ENCODE measurements around the gene NOS2.

The NOS2 gene

DNA sequence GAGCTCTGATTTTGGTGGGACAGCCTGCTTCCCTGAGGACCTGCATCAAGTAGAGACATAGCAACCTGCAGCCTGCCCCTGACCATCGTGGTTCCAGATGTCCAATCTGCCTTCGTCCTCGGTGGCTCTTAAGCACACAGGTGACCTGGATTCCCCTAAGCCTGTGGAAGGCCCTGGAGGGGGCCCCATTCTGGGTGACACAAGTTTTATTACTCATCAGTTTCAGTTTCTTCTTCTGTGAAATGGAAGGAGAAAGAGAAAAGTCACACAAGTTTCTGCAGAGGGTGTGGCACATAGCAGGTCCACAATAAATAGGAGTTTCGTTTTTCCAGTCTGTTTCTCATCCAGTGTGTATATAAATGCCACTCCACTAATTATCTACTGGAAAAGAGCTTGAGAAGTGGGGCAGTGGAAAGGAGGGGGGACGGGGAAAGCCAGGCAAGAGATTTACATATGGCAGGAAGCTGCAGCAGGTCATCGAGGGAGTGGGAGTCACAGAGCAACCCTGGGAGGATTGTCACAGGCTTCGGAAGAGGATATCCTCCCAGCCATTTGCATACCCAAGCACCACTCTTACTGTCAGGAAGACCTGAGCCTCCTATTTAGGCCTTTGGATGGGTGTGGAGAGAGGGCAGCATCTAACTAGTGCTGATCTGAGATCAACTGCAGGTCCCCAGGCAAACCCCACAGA lies 10.0 kb upstream of the NOS2 start:
- H3K27ac ChIP-seq = no peak overlapping the region
- TF ChIP-seq ZFX (IDR thresholded peaks at IDR 0.05) = no peak
- TF ChIP-seq, protein P1, sequence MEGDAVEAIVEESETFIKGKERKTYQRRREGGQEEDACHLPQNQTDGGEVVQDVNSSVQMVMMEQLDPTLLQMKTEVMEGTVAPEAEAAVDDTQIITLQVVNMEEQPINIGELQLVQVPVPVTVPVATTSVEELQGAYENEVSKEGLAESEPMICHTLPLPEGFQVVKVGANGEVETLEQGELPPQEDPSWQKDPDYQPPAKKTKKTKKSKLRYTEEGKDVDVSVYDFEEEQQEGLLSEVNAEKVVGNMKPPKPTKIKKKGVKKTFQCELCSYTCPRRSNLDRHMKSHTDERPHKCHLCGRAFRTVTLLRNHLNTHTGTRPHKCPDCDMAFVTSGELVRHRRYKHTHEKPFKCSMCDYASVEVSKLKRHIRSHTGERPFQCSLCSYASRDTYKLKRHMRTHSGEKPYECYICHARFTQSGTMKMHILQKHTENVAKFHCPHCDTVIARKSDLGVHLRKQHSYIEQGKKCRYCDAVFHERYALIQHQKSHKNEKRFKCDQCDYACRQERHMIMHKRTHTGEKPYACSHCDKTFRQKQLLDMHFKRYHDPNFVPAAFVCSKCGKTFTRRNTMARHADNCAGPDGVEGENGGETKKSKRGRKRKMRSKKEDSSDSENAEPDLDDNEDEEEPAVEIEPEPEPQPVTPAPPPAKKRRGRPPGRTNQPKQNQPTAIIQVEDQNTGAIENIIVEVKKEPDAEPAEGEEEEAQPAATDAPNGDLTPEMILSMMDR (conservative IDR thresholded peaks at IDR 0.05) = no peak

DNA sequence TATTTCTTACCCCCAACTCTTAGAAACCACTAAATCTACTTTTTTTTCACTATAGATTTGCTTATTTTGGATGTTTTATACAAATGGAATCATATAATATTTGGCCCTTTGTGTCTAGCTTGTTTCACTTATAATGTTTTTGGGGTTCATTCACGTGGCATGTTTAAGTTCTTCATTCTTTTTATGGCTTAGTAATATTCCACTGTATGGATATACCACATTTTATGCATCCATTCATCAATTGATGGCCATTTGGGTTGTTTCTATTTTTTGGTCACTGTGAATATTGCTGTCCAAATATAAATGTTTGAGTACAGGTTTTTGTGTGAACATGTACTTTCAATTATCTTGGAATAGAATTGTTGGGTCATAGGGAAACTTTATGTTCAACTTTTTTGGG lies 9.2 kb upstream of the NOS2 start:
- no peak overlapping the region for H3K27ac ChIP-seq

GRCh38 chr17:27808628-27809027 lies 8.3 kb upstream of the NOS2 start:
- no peak for TF ChIP-seq ZFX (IDR thresholded peaks at IDR 0.05)
- TF ChIP-seq, protein P1 (conservative IDR thresholded peaks at IDR 0.05) = no peak
- H3K27ac ChIP-seq = no peak overlapping the region

More for the DNA sequence above, 9.2 kb upstream of the NOS2 start:
- TF ChIP-seq ZFX (IDR thresholded peaks at IDR 0.05) = no peak

DNA sequence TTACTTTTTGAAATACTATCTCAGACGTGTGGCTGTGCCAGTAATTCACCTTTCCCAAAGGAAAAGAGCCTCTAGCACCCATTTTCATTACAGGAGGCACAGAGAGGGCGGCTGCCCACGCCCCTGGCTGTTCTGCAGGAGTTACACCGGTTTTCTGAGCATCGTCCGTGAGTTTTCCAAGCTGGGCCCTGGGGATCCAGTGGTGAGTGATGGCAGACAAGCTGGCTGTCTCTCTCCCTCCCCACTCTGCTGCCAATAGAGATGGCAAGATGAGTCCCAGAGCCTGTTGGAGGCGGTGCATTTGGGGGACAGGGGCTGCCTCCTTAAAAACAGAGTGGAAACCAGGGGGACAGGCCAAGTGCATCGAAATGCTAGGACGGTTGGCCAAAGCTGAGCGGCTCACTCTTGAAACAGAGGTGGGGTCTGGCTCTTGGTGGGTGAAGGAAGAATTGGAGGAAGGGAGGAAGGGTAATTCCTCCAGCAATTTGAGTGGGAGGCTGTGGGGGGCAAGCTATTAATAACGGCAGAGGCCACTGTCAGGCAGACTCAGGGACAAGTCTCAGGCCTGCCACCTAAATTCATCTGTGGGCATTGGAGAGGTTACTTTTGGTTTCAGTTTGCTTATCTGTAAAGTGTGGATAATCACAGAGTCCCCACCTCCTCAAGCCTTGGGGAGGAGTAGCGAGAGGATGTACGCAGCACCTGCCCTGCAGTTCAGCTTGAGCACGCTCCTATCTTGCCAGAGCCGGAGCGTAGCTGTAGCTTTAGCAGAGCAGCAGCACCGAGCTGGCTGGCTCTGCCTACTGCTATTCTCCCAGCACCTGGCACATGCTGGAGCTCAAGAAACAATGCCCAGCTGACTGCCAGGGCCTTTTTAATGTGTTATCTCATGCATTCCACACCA lies 7.5 kb upstream of the NOS2 start:
- no peak overlapping the region for H3K27ac ChIP-seq
- TF ChIP-seq ZFX (IDR thresholded peaks at IDR 0.05) = no peak
- TF ChIP-seq, protein P1 (conservative IDR thresholded peaks at IDR 0.05) = no peak

DNA sequence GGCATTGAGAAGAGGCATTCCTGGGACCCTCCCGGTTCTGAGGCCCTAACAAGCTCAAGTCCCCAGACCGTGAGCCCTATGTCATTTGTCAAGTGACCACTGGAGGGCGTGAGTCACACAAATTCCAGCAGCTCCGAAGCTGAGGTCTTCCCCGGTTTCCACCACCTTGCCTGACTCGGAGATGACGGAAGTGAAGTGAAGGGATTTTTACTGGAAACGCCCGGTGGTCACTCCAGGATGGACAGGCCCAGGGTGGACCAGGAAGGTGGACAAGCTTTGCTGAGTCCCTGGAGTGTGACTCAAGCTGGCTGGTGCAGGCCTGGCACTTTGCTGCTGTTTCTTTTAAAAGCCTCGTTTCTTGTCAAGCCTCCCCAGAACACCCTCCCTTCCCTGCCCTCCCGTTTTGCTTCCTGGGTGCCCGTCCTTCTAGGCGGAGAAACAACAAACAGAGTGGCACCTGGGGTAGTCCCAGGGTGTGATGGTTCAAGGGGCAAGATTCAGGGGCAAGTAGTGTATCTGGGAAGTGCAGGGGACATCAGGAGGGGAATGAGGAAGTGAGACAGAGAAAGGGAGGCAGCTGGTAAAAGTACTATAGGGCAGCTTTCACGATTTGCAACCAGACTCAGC lies 5.3 kb upstream of the NOS2 start:
- no peak overlapping the region for H3K27ac ChIP-seq
- TF ChIP-seq ZFX (IDR thresholded peaks at IDR 0.05) = no peak
- TF ChIP-seq, protein P1 (conservative IDR thresholded peaks at IDR 0.05) = peak; percentile 88

DNA sequence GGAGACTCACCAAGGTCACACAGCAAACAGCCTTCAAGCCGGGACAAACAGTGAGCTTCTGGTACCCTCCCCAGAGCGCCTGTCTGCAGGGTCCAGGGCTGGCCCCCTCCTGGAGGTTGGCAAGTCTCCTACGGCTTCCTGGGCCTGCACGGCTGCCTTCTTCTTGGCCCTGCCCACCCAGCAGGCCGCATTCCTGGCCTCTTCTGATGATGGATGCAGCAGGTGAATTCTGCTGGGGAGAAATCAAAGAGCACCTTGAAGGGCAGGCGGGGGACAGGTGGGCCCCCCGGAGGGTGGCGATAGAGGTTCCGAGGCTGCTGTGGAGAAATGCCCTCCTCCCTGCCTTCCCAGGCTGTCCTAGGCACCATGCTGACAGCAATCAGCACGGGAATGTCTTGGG lies 3.8 kb upstream of the NOS2 start:
- H3K27ac ChIP-seq = no peak overlapping the region
- no peak for TF ChIP-seq ZFX (IDR thresholded peaks at IDR 0.05)
- TF ChIP-seq, protein P1 (conservative IDR thresholded peaks at IDR 0.05) = no peak

GRCh38 chr17:27802962-27803680 lies 2.8 kb upstream of the NOS2 start:
- TF ChIP-seq, protein P1 (conservative IDR thresholded peaks at IDR 0.05) = no peak
- no peak for TF ChIP-seq ZFX (IDR thresholded peaks at IDR 0.05)
- no peak overlapping the region for H3K27ac ChIP-seq

Data from C4-2B (cell line).